ENCODE data around the gene FSD1L. TPM values are rescaled to one million over a fixed set of nuclear protein-coding genes. Genes with fewer than 3 reads are reported as not detected.

The FSD1L gene
- total and polyA plus RNA-seq, 2 of the 13 experiments (the other 11 are each of a cell fraction or from before 2014, with no cell fraction given), result 4.1 to 5.1 TPM

DNA sequence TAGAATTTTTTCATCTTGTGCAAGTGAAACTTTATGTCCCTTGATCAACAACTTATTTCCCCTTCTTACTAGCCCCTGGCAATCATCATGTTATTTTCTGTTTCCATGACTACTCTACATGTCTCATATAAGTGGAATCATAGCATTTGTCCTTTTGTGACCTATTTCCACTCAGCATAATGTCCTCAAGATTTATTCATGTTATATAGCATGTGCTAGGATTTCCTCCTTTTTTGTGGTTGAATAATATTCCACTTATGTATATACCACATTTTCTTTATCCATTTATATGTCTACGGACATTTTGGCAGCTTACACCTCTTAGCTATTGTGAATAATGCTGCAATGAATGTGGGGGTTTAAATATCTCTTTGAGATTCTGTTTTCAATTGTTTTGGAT, 21.0 kb downstream of the FSD1L start:
- no TSS peak for BruUV-seq (replicated peaks)
- Histone ChIP-seq H3K27me3 (ENCODE audit: control insufficient read depth in 1 of 2, insufficient read depth in 2 of 2, low read length in 2 of 2) (no peaks in the 10 kb centered on the region), H3K79me2 (ENCODE audit: insufficient read depth, low read length) (no peaks in the 10 kb centered on the region), H3K36me3 (replicated peaks in 1 of 2; ENCODE audit: control insufficient read depth in 1 of 2, insufficient read depth in 2 of 2, low read length in 2 of 2) (peaks cover 3 to 52% of the 10 kb centered on the region in 2 experiments; a peak in 4 of 5 replicates), H3K9ac (ENCODE audit: insufficient read depth, low read depth, low read length) (no peak overlapping the region), H2AFZ (ENCODE audit: low read length) (no peak overlapping the region), H3K4me2 (ENCODE audit: low read depth, low read length) (no peak overlapping the region), H3K4me1 (ENCODE audit: insufficient read depth, low read length) (no peaks in the 10 kb centered on the region), H3K4me3 (replicated peaks in 1 of 3; ENCODE audit: insufficient read depth in 1 of 3, low read depth in 2 of 3, low read length in 3 of 3) (no peak overlapping the region), H4K20me1 (ENCODE audit: insufficient read depth, low read length) (no peaks in the 10 kb centered on the region), H3K9me3 (ENCODE audit: low read length) (no peaks in the 10 kb centered on the region), H3K27ac (ENCODE audit: extremely low read length, insufficient read depth, low read length) (no peak overlapping the region)
- in situ Hi-C loops (cut with HindIII; ENCODE audit: extremely low pct_ligation_motif_present, low pct_unique_long_range_greater_than_20kb), result no loop called here
- intact Hi-C loops (cut with micrococcal nuclease; ENCODE audit: unreplicated experiment), result no loop called here
- no peak for TF ChIP-seq ZNF292 (CRISPR knock-in tag; IDR thresholded peaks at IDR 0.05; ENCODE audit: borderline replicate concordance, low read depth)
- ChIA-PET POLR2A (no interaction called here), CTCF (ENCODE audit: low intra/inter-chr PET ratio, low total read pairs) (no interaction called here)
- ATAC-seq (no peak), DNase-seq (ENCODE audit: low spot score) (no peak), FAIRE-seq (no peak)
- WGBS (ENCODE audit: low lambda C conversion rate), result 98% methylated on average over 1 of the region's 1 CpG

DNA sequence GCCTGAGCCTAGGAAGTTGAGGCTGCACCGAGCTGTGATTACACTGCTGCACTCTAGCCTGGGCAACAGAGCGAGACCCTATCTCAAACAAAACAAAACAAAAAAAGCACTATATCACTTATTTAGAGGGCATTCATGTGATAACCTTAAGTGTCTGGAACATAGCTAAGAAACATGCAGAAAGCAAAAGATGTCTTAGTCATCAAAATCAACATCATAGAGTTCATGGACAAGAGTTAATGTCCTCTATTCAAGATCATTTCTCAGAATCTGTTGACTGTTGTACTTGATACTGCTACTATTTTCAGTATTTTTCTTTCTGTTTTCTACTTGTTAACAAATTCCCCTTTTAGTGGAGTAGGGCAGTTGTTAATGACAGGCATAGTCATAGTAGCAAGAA, 25.4 kb downstream of the FSD1L start:
- no TSS peak for BruUV-seq (replicated peaks)
- H3K4me3 ChIP-seq (replicated peaks in 1 of 3; ENCODE audit: insufficient read depth in 1 of 3, low read depth in 2 of 3, low read length in 3 of 3), result no peak overlapping the region
- TF ChIP-seq JUN (CRISPR knock-in tag; IDR thresholded peaks at IDR 0.05) (no peak), THAP11 (CRISPR knock-in tag; IDR thresholded peaks at IDR 0.05) (no peak), CHD4 (IDR thresholded peaks at IDR 0.05; ENCODE audit: borderline replicate concordance, low read length) (no peak), ZBTB8A (CRISPR knock-in tag; IDR thresholded peaks at IDR 0.05; ENCODE audit: borderline replicate concordance, low read depth) (no peak), ZNF562 (CRISPR knock-in tag; IDR thresholded peaks at IDR 0.05; ENCODE audit: borderline replicate concordance) (no peak), MAFK (conservative IDR thresholded peaks at IDR 0.05 in 1 of 2, IDR thresholded peaks at IDR 0.05 in 1 of 2; ENCODE audit: low read length in 2 of 2) (peak; percentile 51 to 65), EHMT2 (IDR thresholded peaks at IDR 0.05; ENCODE audit: borderline replicate concordance, low read depth, low read length) (no peak), NFKB2 (CRISPR knock-in tag; IDR thresholded peaks at IDR 0.05; ENCODE audit: borderline replicate concordance) (no peak), ZNF274 (CRISPR knock-in tag; IDR thresholded peaks at IDR 0.05) (no peak), SMAD1 (CRISPR knock-in tag; IDR thresholded peaks at IDR 0.05; ENCODE audit: borderline replicate concordance, low read depth) (no peak), MAFF (IDR thresholded peaks at IDR 0.05; ENCODE audit: low read depth, low read length) (peak; percentile 46; the same call in 1 of the 2 replicates), ESRRA (CRISPR knock-in tag; IDR thresholded peaks at IDR 0.05; ENCODE audit: low read depth) (no peak), FOXJ3 (CRISPR knock-in tag; IDR thresholded peaks at IDR 0.05; ENCODE audit: borderline replicate concordance) (no peak)
- TF ChIP-seq, protein P1, sequence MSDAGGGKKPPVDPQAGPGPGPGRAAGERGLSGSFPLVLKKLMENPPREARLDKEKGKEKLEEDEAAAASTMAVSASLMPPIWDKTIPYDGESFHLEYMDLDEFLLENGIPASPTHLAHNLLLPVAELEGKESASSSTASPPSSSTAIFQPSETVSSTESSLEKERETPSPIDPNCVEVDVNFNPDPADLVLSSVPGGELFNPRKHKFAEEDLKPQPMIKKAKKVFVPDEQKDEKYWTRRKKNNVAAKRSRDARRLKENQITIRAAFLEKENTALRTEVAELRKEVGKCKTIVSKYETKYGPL (CRISPR knock-in tag; IDR thresholded peaks at IDR 0.05), result no peak
- TF ChIP-seq, protein P2, sequence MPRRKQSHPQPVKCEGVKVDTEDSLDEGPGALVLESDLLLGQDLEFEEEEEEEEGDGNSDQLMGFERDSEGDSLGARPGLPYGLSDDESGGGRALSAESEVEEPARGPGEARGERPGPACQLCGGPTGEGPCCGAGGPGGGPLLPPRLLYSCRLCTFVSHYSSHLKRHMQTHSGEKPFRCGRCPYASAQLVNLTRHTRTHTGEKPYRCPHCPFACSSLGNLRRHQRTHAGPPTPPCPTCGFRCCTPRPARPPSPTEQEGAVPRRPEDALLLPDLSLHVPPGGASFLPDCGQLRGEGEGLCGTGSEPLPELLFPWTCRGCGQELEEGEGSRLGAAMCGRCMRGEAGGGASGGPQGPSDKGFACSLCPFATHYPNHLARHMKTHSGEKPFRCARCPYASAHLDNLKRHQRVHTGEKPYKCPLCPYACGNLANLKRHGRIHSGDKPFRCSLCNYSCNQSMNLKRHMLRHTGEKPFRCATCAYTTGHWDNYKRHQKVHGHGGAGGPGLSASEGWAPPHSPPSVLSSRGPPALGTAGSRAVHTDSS (CRISPR knock-in tag; conservative IDR thresholded peaks at IDR 0.05), result no peak
- no peak for FAIRE-seq
- peaks cover 0 to 25% of the 10 kb centered on the region in 2 experiments; a peak in 2 of 5 replicates for H3K36me3 ChIP-seq (replicated peaks in 1 of 2; ENCODE audit: control insufficient read depth in 1 of 2, insufficient read depth in 2 of 2, low read length in 2 of 2)
- no peak for ATAC-seq
- POLR2A ChIA-PET, result no interaction called here
- H3K4me1 ChIP-seq (ENCODE audit: insufficient read depth, low read length), result 0 out of 2 replicates have a peak, but pooled peaks cover 5% of the 10 kb centered on the region
- H3K27me3 ChIP-seq (ENCODE audit: control insufficient read depth in 1 of 2, insufficient read depth in 2 of 2, low read length in 2 of 2), result no peaks in the 10 kb centered on the region
- H4K20me1 ChIP-seq (ENCODE audit: insufficient read depth, low read length), result no peaks in the 10 kb centered on the region
- H3K9me3 ChIP-seq (ENCODE audit: low read length), result no peaks in the 10 kb centered on the region
- intact Hi-C loops (cut with micrococcal nuclease; ENCODE audit: unreplicated experiment), result no loop called here
- 93% methylated on average over 2 of the region's 2 CpGs for WGBS (ENCODE audit: low lambda C conversion rate)
- no peak overlapping the region for H3K27ac ChIP-seq (ENCODE audit: extremely low read length, insufficient read depth, low read length)
- H3K4me2 ChIP-seq (ENCODE audit: low read depth, low read length), result no peak overlapping the region
- CTCF ChIA-PET (ENCODE audit: low intra/inter-chr PET ratio, low total read pairs), result no interaction called here
- no peak for DNase-seq (ENCODE audit: low spot score)
- H3K9ac ChIP-seq (ENCODE audit: insufficient read depth, low read depth, low read length), result no peak overlapping the region
- H3K79me2 ChIP-seq (ENCODE audit: insufficient read depth, low read length), result no peaks in the 10 kb centered on the region
- in situ Hi-C loops (cut with HindIII; ENCODE audit: extremely low pct_ligation_motif_present, low pct_unique_long_range_greater_than_20kb), result no loop called here
- no peak overlapping the region for H2AFZ ChIP-seq (ENCODE audit: low read length)

Data from HepG2 (cell line).